NCI-H2081 (cell line): ENCODE data around the gene FAM72D.
"Not testable (repeated sequence)": the region's sequence is repeated elsewhere in the genome, so short reads cannot be mapped to it uniquely, and the experiment has no call there.

Source experiments
- DNase-seq, 2 experiments: peaks; one replicate each; lab custom pipeline; 2025; lab: John Stamatoyannopoulos, UW

The FAM72D gene

DNA sequence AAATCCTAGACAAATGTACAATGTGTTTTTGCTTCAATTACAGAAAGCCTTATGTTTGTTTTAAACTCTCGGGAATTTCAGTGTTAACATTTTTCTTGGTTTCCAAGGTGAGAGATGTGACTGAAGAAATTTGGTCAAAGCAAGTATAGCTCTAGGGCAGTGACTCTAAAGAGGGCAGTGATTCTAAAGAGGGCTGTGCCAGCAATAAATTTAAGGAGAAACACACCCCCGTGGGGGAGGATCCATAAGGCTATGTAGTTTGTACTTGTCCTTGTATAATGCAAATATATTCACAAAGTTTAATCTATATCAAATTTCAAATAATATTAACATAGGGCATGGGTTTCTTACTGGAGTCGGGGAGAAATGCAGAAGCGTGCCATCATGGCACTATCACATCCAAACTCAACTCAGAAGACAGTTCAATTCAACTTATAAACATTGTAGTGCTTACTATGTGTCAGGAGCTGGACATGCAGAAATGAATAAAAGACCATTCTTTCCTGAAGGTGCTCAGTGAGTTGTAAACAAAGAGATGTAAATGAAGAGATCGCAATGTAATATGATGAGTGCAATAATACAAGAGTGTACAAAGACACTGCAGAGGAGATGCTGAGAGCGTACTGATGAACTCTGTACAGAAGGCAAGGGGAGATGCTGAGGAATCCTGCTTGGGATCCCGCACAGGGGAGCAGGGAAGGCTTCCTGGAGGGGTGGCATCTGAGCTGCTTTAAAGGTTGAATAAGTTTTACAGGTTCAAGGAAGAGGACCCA, 13.1 kb upstream of the FAM72D start:
- not testable (repeated sequence) for DNase-seq

DNA sequence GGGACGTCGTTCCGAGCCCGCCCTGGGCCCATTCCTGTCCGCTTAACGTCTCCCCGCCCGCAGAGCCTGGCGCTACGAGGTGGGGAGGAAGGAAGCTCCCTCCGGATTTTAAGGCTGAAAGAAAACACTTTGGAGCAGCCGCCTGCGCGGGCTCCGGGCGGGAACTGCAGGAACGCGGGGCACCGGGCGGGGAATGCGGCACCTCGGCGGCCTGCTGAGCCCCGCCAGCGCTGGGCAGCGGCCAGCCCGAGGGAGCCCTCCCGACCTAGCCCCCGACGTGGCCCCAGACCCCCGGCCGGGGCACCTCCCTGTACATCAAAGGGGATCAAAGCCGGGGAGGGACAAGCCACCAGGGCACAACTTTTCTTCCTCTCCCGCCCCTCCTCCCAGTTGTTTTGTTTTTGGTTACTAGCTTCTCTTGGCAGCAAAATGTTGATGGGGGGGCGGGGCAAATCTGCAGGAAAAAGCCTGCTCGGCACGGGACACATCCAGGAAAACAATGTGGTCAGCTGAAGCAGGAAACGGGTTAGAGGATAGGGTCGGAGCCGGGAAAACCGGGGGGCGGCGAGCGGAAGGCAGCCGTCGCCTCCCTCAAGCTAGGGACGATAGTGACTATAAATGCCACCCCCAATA, 2.1 kb upstream of the FAM72D start:
- not testable (repeated sequence) for DNase-seq

DNA sequence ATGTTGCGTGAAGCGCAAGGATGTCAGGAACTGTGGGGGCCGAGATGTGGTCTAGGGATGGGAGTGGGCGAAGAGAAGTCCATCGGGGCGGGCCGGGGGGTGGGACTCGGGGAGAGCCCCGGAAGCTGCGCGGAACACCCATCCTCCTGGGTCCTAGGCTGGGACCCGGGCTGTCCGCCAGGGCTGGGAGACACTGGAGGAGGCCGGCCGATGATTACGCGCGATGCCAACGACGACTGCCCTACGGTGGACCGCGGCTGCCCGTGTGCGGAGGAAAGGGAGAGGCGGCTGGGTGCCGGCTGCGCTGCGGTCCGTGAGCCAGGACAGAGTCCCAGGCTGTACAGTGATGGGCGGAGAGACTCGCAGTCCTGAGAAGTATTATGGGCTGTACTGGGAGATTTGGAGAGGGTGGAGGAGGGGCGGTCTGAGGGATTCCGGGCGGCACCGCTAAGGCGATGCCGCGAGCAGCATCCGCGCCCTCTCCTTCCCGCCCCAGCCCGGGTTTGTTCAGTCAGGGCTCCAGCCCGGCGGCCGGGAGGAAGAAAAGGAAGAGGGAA, 1.0 kb upstream of the FAM72D start:
- DNase-seq, result not testable (repeated sequence)

DNA sequence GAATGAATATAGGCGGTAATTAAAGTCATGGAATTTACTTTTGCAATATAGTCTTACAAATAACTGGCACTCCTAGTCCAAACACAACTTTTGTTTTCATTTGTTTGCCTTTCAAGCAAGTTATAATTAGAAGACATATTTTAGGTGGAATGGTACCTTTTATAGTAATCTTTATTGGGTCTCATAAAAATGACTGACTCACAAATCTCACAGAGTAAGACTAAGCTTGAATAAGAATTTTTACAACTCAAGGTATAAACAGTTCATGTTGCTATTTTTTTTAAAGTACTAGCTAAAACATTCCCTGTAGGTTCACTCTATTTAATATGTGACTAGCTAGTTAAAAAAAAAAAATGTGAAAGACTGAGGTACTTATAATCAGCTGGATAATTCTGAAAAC, 6.0 kb downstream of the FAM72D start:
- DNase-seq, result not testable (repeated sequence)

DNA sequence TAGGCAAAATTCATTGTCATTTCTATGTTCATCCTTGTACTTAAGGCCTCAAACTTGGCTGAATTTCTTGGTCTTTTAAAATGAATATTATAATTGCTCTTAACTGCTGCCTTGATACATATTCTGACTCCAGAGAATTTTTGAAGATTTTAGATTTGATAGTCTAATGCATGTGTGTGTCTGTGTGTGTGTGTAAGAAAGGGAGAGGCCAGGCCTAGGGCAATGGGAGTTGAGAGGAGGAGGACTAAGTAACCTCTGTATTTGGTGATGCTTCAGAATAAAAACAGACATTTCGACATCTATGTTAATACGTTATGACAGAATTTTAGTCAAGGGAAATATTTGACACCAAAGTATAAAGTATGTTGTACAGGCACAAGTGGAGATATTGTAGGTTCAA, 7.5 kb downstream of the FAM72D start:
- not testable (repeated sequence) for DNase-seq

DNA sequence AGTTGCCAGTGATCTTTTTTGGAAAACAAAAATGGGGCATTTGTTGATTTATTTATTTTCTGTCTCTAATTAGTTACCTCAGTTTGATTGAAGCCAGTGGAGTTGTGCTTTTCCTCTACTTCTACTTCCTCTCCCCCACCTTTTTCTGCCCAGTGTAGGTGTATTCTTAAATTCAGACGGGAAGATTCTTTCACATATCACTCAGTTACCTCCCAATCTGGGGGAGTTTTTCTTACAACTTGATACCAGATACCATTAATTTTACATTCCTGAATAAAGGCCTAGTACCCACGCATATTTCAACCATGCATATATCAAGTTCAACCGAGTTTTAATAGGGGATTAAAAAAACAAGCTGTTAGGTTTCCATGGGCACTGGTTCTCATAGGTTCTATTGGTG, 15.9 kb downstream of the FAM72D start:
- DNase-seq, result not testable (repeated sequence)

DNA sequence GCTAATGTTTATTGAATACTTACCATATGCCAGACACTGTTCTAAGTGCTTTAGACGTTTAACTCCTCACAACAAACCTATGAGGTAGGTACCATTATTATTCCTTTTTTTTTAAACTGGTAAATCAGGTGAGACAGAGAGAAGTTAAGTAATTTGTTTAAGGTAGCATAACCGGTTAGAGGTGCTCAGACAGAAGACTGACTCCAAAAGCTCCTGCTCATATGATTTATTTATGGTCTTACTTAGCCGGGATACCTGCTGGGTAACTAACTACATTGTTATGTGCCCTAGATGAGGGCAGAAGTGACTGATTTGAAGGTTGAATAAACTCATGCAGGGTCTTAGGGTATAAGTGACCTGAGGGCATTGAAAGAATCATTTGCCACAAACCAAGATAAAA, 16.9 kb downstream of the FAM72D start:
- DNase-seq, result not testable (repeated sequence)

DNA sequence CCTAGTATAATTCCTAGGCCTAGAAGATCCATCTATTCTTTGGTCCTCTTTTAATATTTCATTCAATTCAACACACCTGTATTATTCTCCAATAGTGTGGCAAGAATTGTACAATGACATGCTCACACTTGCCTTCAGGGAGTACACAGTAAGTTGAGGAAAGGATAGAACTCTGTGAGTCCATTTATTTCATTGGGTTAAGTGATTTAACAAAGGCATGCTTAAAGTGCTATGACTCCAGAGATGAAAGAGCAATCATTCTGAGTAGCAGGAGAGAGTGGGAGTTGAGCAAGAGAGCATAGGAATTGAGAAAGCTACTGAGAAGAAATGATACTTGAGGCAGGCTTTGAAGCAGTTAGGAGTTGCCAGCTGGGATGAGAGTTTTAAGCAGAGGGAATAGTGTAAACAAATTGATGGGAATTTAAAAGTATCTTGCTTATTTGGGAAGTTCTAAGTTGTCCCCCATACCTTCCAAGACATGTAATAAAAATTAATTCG, 18.8 kb downstream of the FAM72D start:
- DNase-seq, result not testable (repeated sequence)

DNA sequence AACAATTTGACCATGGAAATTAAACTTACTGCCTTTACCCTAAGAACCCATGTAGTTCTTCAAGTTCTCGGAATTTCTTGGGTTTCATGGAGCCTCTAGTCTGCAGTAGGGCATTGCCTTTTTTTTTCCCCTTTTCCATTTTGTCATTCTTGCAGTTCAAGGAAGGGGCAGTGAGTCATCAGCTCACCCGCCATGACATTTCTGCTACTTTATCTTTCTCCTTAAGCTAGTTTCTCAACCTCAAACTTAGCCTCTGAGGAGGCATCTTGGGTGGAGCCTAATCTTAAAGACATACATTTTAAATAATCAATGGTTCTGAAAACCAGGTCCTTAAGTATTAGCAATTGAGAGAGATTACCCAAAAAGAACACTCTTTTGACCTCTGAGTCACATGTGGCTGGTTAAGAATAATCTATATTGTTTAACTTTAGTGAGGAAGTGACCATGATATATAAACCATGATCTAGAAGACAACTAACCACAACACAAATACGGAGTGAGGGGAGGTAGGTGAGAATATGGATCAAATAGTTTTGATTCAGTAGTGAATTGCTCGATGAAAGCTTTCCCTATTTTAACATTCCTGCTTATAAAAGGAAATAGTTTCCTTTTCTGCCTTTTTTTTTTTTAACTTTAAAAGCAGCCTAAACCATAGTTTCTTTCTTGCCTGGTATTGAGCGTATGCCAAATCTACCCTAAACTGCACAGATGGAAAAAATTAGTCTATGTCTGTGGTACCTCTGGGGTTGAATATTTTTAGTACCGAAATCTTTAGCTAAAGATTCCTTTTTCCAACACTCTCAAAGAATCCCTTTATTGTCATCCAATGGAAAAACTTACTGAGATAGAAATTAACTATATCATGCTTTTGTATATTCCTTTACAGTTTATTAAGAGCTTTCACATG, 20.1 kb downstream of the FAM72D start:
- DNase-seq, result not testable (repeated sequence)

DNA sequence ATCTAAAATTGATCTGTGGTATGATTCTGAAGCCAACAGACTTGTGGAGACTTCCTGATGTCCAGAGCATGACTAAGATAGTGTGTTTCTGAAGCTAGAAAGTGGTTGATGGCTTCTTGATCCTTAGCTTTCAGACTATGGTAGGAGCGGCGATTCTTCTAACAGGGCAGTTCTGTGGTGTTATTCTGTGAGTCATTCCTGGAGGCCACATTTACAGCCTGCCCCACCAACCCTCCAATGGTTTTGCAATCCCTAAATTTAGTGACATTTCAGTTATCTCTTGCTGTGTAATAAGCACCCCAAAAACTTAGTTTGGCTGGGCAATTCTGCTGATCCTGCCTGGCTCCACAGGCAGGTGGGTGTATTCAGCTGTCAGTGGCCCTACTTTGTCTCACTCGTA, 24.1 kb downstream of the FAM72D start:
- DNase-seq, result not testable (repeated sequence)

DNA sequence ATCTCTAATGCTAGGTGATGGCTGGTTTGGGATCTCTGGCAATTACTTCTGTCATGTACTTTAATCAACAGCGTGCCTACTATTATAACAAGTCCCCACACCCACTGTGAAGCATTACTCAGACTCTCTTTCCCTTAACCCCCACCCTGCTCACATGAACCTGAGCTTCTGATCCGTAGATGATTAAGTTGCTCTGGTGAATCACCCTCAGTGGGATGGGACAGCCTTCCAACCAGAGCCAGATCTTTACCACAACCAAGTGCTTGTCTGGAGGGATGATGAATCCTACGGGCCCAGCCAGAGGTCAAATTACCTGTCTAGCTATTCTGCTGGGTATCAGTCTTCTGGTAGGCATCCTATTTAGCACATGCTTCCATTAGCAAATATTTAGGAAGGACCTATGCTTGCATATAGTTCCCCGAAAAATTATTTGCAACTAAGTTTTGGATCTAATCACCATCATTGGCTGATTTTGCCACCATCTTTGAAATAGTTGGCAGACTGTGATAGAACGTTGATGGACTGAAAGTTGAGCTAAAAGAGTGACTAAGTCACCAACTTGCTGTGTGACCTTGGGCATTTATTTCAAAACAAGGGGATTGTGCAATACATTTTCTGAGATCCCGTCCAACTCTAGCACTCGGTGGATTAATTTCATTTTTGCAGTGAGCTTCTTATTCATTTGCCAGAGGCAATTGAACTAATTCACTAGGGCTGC, 26.7 kb downstream of the FAM72D start:
- not testable (repeated sequence) for DNase-seq

DNA sequence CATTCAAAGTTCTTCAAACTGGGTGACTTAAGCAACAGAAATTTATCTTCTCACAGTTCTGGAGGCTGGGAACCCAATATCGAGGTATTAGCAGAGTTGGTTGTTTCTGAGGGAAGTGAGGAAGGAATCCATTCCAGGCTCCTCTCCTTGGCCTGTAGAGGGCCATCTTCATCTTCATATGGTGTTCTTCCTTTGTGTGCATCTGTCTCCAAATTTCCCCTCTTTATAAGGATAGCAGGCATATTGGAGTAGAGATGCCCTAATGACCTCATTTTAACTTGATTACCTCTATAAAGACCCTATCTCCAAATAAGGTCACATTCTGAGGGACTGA, 27.3 kb downstream of the FAM72D start:
- DNase-seq, result not testable (repeated sequence)

DNA sequence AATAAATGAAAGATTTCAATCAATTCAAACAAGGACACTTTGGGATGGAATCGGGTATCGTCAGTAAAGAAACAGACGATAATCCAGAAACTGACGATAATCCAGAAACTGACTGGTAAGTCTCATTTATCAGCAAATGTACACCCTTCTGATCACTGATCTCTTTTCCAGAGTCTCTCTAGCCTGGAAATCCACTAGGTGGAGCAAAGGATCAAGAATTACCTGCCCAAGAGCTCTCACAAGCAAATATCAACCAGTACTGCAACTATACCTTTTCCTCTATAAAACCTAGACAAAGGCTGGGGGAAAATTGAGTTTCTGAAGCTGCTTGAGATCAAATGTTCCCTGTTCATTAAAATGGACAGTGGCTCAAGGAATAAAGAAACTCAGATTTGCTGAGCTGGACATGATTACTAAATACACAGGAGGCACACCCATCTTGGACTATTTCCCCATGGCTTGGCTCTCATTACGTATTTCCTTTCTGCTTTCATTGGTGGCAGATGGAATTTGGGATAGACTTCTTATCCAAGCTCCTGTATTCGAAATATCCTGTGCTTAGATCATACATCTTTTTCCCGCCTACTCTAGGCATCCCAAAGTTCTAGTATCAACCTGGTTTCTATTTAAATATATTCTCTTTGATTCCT, 28.3 kb downstream of the FAM72D start:
- not testable (repeated sequence) for DNase-seq

DNA sequence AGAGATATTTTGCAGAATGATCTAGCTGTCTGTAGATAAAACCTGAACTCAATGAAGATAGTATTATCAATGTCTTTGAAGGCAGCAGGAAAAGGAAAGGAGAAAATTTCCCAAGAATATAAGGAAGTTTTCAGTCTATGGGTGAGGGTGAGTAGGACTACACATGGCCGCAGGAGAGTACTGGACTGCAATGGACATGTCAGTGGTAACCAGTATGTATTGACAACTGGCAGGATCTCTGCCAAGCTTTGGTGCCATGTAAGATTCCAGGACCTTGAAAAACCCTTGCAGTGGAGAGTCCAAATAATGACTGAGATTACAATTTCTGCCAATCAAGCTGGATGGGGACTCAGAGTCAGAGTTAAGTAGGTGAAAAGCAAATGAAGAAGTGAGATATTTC, 29.3 kb downstream of the FAM72D start:
- not testable (repeated sequence) for DNase-seq

DNA sequence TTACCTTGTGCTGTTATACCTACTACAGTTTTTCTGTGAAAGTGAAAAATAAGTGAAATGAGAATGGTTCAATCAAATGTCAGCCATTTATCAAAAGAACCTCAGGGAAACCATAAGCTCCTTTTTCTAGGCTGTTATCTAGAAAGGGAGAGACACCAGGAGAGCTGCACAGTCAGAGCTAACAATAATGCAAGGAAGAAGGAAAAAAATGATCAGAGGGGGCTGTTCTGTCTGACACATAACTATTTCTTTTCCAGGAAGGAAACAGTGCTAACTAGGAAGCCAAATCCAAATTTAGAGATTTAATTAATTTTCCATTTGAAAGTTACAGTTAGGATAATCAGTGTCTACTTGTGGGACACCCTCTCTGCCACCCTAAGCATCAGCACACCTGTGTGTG, 31.4 kb downstream of the FAM72D start:
- not testable (repeated sequence) for DNase-seq

DNA sequence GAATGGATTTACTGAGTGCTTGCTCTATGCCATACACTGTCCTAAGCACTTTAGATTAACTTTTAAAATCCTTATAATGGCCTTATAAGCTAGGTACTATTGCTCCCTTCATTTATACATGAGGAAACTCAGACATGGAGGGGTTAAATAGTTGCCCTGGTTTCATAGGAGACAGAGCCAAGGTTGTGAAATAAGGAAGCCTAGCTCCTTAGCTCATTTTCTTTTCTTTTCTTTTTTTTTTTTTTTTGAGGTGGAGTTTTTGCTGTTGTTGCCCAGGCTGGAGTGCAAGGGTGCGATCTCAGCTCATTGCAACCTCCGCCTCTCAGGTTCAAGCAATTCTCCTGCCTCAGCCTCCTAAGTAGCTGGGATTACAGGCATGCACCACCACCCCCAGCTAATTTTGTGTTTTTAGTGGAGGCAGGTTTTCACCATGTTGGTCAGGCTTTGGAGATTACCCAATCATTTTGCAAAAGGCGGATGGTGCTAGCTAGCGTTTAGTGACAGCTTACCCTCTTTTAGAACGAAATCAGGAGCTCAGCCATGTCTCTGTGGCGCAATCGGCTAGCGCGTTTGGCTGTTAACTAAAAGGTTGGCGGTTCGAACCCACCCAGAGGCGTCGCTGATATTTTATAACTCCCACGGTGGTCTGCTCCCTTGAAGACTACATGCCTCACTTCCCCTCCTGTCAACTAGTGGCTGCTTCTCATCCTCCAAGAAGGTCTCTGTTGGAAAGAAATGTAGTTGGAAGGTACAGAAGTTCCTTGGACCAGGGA, 33.1 kb downstream of the FAM72D start:
- not testable (repeated sequence) for DNase-seq

DNA sequence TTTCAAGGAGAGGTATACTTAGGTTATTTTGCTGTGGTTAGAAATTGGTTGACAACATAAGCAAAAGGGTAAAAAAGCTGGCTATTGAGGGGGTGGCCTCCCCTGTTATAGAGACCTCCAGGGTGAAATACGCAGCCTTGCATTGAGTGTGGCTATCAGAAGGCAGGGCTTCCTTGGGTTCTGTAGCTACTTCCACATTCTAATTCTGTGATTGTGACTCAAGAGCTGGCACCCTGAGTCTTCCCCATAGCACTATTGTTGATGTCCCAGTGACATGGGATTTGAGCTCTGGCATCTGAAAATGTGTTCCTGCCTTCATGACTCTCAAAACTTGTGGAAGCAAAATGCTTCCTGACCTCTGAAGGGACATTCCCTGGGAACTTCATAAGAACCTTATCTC, 38.7 kb downstream of the FAM72D start:
- DNase-seq, result not testable (repeated sequence)

DNA sequence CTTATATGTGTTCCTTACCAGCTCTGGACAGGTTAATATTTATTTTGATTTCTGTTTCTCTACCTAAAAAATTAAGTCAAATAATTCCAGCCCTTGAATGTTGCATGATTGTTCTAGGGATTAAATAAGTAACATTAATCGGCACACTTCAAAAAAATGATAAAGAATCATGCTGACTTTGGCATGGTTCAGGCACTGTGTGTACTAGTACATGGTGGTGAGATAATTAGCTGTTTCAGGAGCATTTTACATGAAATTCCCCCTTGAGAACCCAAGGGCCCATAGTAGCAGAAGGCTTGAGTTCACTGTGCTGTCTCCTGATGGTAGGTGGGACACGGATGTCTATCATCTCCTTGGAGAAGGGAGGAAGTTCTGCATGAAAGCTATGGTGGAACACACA, 44.8 kb downstream of the FAM72D start:
- DNase-seq, result not testable (repeated sequence)

DNA sequence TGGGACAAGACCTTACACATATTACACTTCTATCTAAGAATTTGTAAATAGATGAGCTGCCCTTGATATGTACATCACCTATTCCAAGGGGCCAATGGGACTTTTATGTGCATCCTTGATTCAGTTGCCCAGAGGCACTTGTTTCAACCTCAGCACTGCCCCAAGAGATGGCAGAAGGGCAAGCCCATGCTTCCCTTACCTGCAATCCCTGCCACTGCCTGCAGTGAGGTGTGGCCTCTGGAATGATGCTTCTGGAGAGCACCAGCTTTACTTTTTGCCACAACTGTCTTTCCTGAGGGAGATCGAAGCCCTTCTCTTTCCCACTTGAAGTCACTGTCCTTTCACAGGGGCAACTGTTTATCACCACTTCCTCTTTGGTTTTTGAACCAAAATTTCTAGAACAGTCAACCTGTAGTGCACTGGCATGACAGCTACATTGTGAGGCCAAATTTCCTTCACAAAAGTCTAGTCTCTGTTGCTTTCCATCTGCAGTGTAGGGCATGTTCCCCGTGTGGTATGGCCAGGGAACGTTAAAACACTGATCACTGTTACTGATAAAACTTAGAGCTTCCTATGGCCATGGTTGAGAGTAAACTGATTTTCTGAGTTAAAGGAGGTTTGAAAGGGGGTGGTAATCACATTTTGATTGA, 48.6 kb downstream of the FAM72D start:
- DNase-seq, result not testable (repeated sequence)

DNA sequence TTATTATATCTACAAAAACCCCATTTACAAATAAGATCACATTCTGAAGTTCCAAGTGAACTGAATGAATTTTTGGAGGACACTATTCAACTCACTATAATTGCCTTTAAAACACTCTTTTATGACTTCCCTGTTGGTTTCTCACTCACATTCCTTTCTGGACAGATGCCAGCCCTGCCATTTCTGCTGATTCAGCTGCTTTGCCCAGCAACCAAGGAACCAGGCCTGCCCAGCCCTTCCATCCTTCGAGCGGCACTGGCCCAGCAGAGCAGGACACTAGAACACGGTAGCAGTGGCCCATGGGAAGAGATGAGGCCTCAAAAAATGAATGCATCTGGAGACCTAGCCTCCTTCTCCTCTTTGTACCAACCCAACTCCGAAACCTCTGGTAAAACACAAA, 50.5 kb downstream of the FAM72D start:
- not testable (repeated sequence) for DNase-seq
